Measurements from ENCODE around the gene SERPINI2.

The SERPINI2 gene

DNA sequence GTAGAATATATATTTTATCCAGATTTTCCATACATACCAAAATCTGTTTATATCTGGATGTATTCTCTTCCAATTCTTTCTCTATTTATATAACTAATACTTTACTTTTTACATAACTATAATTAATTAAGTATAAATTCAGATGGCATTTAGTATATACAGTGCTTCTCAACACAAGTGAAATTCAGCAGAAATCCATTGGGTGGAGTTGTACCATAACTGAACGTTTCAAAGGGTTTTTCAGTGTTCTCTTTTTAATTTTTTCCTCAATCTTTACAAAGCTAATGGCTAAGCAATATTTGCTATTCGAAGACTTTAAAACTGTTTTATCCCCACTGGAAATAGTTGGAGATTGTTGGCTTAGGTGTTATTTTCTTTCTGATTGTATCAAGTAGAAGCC is 79.8 kb downstream of the SERPINI2 start (continued):
- TF ChIP-seq SNAI2 (CRISPR knock-in tag; IDR thresholded peaks at IDR 0.05) (no peak), TOX (CRISPR knock-in tag; IDR thresholded peaks at IDR 0.05; ENCODE audit: borderline replicate concordance) (no peak), ZFP3 (CRISPR knock-in tag; IDR thresholded peaks at IDR 0.05) (no peak), PPARA (CRISPR knock-in tag; IDR thresholded peaks at IDR 0.05; ENCODE audit: borderline replicate concordance) (no peak), ZNF70 (CRISPR knock-in tag; IDR thresholded peaks at IDR 0.05) (no peak)
- TF ChIP-seq, protein P1, sequence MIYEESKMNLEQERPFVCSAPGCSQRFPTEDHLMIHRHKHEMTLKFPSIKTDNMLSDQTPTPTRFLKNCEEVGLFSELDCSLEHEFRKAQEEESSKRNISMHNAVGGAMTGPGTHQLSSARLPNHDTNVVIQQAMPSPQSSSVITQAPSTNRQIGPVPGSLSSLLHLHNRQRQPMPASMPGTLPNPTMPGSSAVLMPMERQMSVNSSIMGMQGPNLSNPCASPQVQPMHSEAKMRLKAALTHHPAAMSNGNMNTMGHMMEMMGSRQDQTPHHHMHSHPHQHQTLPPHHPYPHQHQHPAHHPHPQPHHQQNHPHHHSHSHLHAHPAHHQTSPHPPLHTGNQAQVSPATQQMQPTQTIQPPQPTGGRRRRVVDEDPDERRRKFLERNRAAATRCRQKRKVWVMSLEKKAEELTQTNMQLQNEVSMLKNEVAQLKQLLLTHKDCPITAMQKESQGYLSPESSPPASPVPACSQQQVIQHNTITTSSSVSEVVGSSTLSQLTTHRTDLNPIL (CRISPR knock-in tag; IDR thresholded peaks at IDR 0.05; ENCODE audit: low read depth) = no peak

Measured in SK-N-SH treated with all-trans-retinoic acid at 6 μM for 48 hours (cell line).